Brain microvascular endothelial cell (primary cell): ENCODE results near the gene GNPAT.

Experiments used
- DNase-seq: peaks from one replicate; pipeline ENCODE4 v3.0.0-alpha.2; 2020
- H3K27ac ChIP-seq: fragments of 250-450 bp; sonication (Bioruptor Pico); 2 replicates; pipeline ENCODE4 v1.5.1; 2020; ENCODE audit warnings: mild to moderate bottlenecking, moderate library complexity
- H3K27me3 ChIP-seq: fragments of 250-450 bp; sonication (Bioruptor Pico); replicated peaks from 2 replicates; pipeline ENCODE4 v1.5.1; 2020; ENCODE audit warnings: mild to moderate bottlenecking
- H3K36me3 ChIP-seq: fragments of 250-450 bp; sonication (Bioruptor Pico); replicated peaks from 2 replicates; pipeline ENCODE4 v1.5.1; 2020; ENCODE audit warnings: mild to moderate bottlenecking
- H3K4me3 ChIP-seq: 2 replicates; pipeline ENCODE4 v1.5.1; 2011; ENCODE audit warnings: low read depth, mild to moderate bottlenecking, control low read depth, low read length, moderate library complexity
- in situ Hi-C: cut with HindIII; loops from 2 replicates; pipeline ENCODE4 v1.10.0; 2017; ENCODE audit warnings: low sequenced_read_pairs, low pct_ligation_motif_present
- TF ChIP-seq, protein P1 (sequence below): IDR thresholded peaks from 2 replicates; pipeline ENCODE4 v1.5.1; 2011; ENCODE audit warnings: low read depth, mild to moderate bottlenecking, moderate library complexity, low read length, control low read depth, inconsistent platforms; ENCODE audit errors: missing control alignments

Gene GNPAT

DNA sequence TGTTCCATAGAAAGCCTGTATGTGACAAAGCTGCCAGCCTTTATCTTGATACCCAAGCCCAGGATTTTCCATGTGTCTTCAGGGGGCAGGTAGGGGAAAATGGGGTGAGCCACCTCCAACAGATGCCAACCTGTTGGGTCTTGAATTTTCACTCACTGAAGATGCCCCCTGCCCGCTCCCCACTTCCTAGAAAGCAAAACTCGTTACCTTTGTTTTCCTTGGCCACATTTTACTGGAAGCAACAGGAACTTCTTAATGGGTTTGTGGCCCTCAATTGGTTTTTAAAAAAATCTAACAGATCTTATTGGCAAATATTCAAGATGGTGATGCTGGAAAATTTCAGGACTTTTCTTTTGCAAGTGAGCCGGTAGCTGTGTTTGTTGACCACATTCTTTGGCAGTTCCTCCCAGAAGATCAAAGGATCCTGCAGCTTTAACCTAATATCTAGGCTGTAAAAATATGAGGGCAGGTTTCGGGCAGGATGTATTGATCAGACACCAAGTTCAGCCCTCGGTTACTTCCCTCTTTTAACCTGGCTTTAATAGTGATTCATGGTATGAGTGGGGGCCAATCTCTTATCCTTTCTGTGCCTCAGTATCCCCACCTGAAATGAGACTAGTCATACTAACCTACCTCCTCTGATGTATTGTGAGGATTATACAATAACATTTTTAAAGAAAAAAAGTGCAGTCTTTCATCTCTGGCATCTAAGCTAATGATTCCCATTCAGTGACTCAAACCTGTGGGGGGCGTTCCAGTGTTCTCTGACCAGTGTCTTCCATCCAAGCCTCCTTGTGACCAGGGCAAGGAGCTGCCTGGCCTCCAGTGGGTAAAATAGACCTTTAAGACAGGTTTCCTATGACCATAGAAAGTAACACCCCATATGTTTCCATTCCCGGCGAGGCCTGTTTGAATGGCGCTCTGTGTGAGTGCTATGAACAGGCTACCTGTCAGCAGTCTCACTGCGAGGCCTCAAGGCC, 21.3 kb upstream of the GNPAT start:
- in situ Hi-C loops, result loop anchor here (25.0 kb wide), 2 partner anchors 282 to 407 kb away; no protein-coding TSS in a partner anchor
- Histone ChIP-seq H3K4me3 (no peak overlapping the region), H3K27ac (no peak overlapping the region), H3K27me3 (peaks cover 2% of the 10 kb centered on the region), H3K36me3 (peaks cover 7% of the 10 kb centered on the region)
- DNase-seq, result no peak
- TF ChIP-seq, protein P1, sequence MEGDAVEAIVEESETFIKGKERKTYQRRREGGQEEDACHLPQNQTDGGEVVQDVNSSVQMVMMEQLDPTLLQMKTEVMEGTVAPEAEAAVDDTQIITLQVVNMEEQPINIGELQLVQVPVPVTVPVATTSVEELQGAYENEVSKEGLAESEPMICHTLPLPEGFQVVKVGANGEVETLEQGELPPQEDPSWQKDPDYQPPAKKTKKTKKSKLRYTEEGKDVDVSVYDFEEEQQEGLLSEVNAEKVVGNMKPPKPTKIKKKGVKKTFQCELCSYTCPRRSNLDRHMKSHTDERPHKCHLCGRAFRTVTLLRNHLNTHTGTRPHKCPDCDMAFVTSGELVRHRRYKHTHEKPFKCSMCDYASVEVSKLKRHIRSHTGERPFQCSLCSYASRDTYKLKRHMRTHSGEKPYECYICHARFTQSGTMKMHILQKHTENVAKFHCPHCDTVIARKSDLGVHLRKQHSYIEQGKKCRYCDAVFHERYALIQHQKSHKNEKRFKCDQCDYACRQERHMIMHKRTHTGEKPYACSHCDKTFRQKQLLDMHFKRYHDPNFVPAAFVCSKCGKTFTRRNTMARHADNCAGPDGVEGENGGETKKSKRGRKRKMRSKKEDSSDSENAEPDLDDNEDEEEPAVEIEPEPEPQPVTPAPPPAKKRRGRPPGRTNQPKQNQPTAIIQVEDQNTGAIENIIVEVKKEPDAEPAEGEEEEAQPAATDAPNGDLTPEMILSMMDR, result no peak

DNA sequence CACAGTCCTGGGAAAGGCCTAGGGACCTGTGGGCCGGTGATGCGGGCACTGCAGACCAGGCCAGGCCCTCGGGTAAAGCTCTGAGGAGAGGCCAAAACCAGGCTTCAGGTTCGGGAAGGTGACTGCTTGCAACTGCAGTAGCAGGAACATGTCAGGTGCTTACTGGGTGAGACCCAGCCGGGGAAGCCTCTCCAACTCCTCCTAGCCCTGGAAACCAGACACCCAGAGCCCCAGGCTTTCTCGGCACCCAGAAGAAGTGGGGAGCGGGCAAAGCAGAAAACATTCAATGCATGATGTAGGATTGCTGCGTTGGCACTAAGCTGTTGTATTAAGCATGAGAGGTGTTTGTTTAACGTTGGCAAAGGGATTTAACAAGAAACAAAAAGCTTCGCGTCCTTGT, 20.2 kb upstream of the GNPAT start:
- TF ChIP-seq, protein P1, result no peak
- no peak overlapping the region for H3K4me3 ChIP-seq
- DNase-seq, result no peak
- H3K27me3 ChIP-seq, result peaks cover 2% of the 10 kb centered on the region
- H3K36me3 ChIP-seq, result peaks cover 11% of the 10 kb centered on the region
- in situ Hi-C loops, result loop anchor here (25.0 kb wide), 2 partner anchors 284 to 408 kb away; no protein-coding TSS in a partner anchor
- no peak overlapping the region for H3K27ac ChIP-seq

DNA sequence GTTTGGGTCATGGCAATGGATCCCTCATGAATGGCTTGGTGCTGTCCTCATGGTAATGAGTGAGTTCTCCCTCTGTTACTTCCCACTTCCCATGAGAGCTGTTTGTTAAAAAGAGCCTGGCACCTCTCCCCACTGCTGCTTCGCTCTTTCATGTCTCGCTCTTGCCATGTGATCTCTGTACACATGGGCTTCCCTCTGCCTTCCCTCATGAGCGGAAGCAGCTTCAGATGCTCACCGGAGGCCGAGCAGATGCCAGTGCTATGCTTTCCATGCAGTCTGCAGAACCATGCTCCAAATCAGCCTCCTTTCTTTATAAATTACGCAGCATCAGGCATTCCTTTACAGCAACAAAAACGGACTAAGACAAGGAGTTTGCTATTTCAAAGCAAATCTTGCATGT, 14.9 kb upstream of the GNPAT start:
- in situ Hi-C loops, result no loop called here
- TF ChIP-seq, protein P1, result no peak
- no peak overlapping the region for H3K27ac ChIP-seq
- no peak overlapping the region for H3K4me3 ChIP-seq
- H3K36me3 ChIP-seq, result peaks cover 19% of the 10 kb centered on the region
- no peaks in the 10 kb centered on the region for H3K27me3 ChIP-seq
- no peak for DNase-seq

DNA sequence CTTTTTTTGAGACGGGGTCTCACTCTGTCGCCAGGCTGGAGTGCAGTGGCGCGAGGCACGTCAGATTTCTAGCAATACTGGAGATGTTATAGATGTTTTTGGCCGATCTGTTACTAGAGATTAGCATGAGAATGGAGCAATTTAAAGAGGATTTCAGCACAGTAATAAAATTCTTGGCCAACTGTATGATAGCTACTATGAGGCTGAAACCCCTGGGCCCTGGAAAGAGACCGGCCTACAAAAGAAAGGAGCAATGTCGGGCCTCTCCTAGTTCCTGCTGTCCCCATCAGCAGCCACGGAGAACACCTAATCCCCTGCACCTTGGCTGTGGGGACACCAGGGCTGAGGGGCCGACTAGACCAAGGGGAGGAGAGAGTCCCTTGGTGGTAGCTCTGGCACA, 9.5 kb upstream of the GNPAT start:
- peaks cover 6% of the 10 kb centered on the region for H3K36me3 ChIP-seq
- TF ChIP-seq, protein P1, result no peak
- no peak overlapping the region for H3K27ac ChIP-seq
- H3K27me3 ChIP-seq, result no peaks in the 10 kb centered on the region
- DNase-seq, result no peak
- in situ Hi-C loops, result no loop called here
- H3K4me3 ChIP-seq, result no peak overlapping the region

DNA sequence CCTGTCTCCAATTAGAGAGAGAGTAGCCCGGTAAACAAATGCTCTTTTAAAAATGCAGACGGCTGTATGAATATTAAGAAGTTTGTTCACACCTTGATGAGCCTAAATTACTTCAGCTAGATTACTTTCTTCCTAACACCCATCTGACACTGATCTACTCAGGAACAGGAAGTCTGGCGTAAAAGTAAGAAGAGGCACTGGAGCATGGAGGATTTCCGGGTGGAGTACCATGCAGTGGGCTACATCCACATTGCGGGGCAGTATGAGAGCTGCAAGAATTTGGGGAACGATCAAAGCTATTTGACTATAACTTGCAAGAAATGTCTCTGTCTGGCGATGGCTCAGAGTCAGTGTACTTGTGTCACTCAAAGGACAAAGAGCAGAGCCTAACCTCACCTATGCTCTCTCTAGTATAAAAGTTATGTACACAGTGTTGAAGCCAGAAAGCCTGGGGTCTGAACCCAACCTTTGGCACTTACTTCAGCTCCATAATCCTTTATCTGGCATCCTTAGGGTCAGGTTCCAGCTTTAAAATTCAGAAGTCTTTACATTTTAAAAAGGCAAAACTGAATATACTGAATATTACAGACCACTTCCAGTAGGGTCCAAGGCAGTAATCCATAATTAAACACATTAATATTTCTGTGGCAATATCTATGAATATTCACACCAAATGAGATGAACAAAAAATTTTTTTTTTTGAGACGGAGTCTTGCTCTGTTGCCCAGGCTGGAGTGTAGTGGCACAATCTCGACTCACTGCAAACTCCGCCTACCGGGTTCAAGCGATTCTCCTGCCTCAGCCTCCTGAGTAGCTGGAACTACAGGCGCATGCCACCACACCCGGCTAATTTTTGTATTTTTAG, 7.9 kb upstream of the GNPAT start:
- DNase-seq, result no peak
- Histone ChIP-seq H3K27me3 (no peaks in the 10 kb centered on the region), H3K27ac (no peak overlapping the region), H3K4me3 (no peak overlapping the region), H3K36me3 (peaks cover 6% of the 10 kb centered on the region)
- in situ Hi-C loops, result no loop called here
- TF ChIP-seq, protein P1, result no peak
